ENCODE measurements around the gene BPI.
"Not testable (repeated sequence)": the region's sequence is repeated elsewhere in the genome, so short reads cannot be mapped to it uniquely, and the experiment has no call there.

Gene BPI

GRCh38 chr20:38336726-38337125, 32.8 kb downstream of the BPI start:
- DNase-seq (ENCODE audit: low read depth in 3 of 3) = no peak

GRCh38 chr20:38337561-38338140, 33.7 kb downstream of the BPI start:
- peak in 1 of 3 experiments; percentile 26 for DNase-seq (ENCODE audit: low read depth in 3 of 3)

GRCh38 chr20:38338849-38339520, 35.0 kb downstream of the BPI start:
- DNase-seq (ENCODE audit: low read depth in 3 of 3) = no peak

GRCh38 chr20:38339521-38339896, 35.6 kb downstream of the BPI start:
- not testable (repeated sequence) for DNase-seq (ENCODE audit: low read depth in 3 of 3)

GRCh38 chr20:38339997-38340396, 36.0 kb downstream of the BPI start:
- no peak for DNase-seq (ENCODE audit: low read depth in 3 of 3)

- no peak for DNase-seq (ENCODE audit: low read depth in 3 of 3)
These were observed 36.7 kb downstream of the BPI start for GRCh38 chr20:38340693-38341092.

GRCh38 chr20:38342216-38342615, 38.3 kb downstream of the BPI start:
- DNase-seq (ENCODE audit: low read depth in 3 of 3) = no peak

GRCh38 chr20:38342713-38343310, 38.9 kb downstream of the BPI start:
- no peak for DNase-seq (ENCODE audit: low read depth in 3 of 3)

- no peak for DNase-seq (ENCODE audit: low read depth in 3 of 3)
These were observed 39.6 kb downstream of the BPI start for GRCh38 chr20:38343311-38344106.

- no peak for DNase-seq (ENCODE audit: low read depth in 3 of 3)
These were observed 40.2 kb downstream of the BPI start for GRCh38 chr20:38344107-38344701.

GRCh38 chr20:38345643-38346042, 41.7 kb downstream of the BPI start:
- DNase-seq (ENCODE audit: low read depth in 3 of 3) = no peak

- DNase-seq (ENCODE audit: low read depth in 3 of 3) = no peak
These were observed 42.3 kb downstream of the BPI start, which contains the start of gene LBP for GRCh38 chr20:38346247-38346651. TSS of gene LBP (plus strand) at chr20:38346482. CDS start at chr20:38346517, 35 bp downstream.

GRCh38 chr20:38346741-38347140, 42.8 kb downstream of the BPI start:
- no peak for DNase-seq (ENCODE audit: low read depth in 3 of 3)

- DNase-seq (ENCODE audit: low read depth in 3 of 3) = no peak
These were observed 45.9 kb downstream of the BPI start for GRCh38 chr20:38349856-38350255.

GRCh38 chr20:38350879-38351775, 47.2 kb downstream of the BPI start:
- no peak for DNase-seq (ENCODE audit: low read depth in 3 of 3)

GRCh38 chr20:38353316-38353715, 49.4 kb downstream of the BPI start:
- no peak for DNase-seq (ENCODE audit: low read depth in 3 of 3)

- no peak for DNase-seq (ENCODE audit: low read depth in 3 of 3)
These were observed 50.3 kb downstream of the BPI start for GRCh38 chr20:38354227-38354626.

- no peak for DNase-seq (ENCODE audit: low read depth in 3 of 3)
These were observed 51.4 kb downstream of the BPI start for GRCh38 chr20:38355161-38356012.

GRCh38 chr20:38357653-38358207, 53.8 kb downstream of the BPI start:
- no peak for DNase-seq (ENCODE audit: low read depth in 3 of 3)

- no peak for DNase-seq (ENCODE audit: low read depth in 3 of 3)
These were observed 54.6 kb downstream of the BPI start for GRCh38 chr20:38358556-38358955.
